CD14-positive monocyte (primary cell): ENCODE data around the gene UCHL5. TPM values are rescaled to one million over a fixed set of nuclear protein-coding genes. Genes with fewer than 3 reads are reported as not detected.

Experiments
- DNase-seq, 3 donors: peaks; one replicate each; pipeline ENCODE4 v3.0.0-alpha.2; 2011 to 2022
- H2AFZ ChIP-seq: 2 replicates; pipeline ENCODE4 v1.6.0; 2012; ENCODE audit warnings: mild to moderate bottlenecking, low read depth, low read length, inconsistent platforms; ENCODE audit not compliant: insufficient read depth, poor library complexity, severe bottlenecking
- H3K27ac ChIP-seq, 2 donors: 1 replicate in 1 of 2; 2 replicates in 1 of 2; pipeline ENCODE4 v1.5.1; 2012 to 2013; ENCODE audit warnings: low read length in 2 of 2, control low read depth in 1 of 2, inconsistent platforms in 1 of 2, low read depth in 1 of 2, mild to moderate bottlenecking in 1 of 2
- H3K27me3 ChIP-seq, 2 donors: one replicate each; pipeline versions ENCODE4 v1.6.0 to v1.6.1; 2011 to 2013; ENCODE audit warnings: low read length in 2 of 2; ENCODE audit not compliant: control insufficient read depth in 2 of 2, insufficient read depth in 2 of 2
- H3K36me3 ChIP-seq, 2 donors: replicated peaks in 1 of 2; 1 replicate in 1 of 2; 2 replicates in 1 of 2; pipeline versions ENCODE4 v1.5.1 to v1.6.1; 2012 to 2013; ENCODE audit warnings: low read length in 2 of 2, control low read depth in 1 of 2, inconsistent platforms in 1 of 2, mild to moderate bottlenecking in 1 of 2; ENCODE audit not compliant: insufficient read depth in 2 of 2, control insufficient read depth in 1 of 2
- H3K4me1 ChIP-seq, 2 donors: 1 replicate in 1 of 2; 2 replicates in 1 of 2; pipeline versions ENCODE4 v1.5.1 to v1.6.1; 2012 to 2013; ENCODE audit warnings: low read length in 2 of 2, control low read depth in 1 of 2, inconsistent platforms in 1 of 2, mild to moderate bottlenecking in 1 of 2, moderate library complexity in 1 of 2; ENCODE audit not compliant: insufficient read depth in 2 of 2, control insufficient read depth in 1 of 2
- H3K4me2 ChIP-seq: replicated peaks from 2 replicates; pipeline ENCODE3; 2012; ENCODE audit warnings: low read length, moderate library complexity, mild to moderate bottlenecking; ENCODE audit not compliant: poor library complexity, severe bottlenecking; ENCODE audit errors: extremely low read depth
- H3K4me3 ChIP-seq, 3 experiments: fragments of 200-600 bp in 1 of 3; sonication (generic) in 1 of 3; replicated peaks in 1 of 3; 1 replicate in 2 of 3; 2 replicates in 1 of 3; pipeline ENCODE4 v1.5.1; 2011 to 2013; ENCODE audit warnings: low read length in 3 of 3, mild to moderate bottlenecking in 3 of 3, control low read depth in 2 of 3, low read depth in 2 of 3, inconsistent platforms in 1 of 3, moderate library complexity in 1 of 3
- H3K79me2 ChIP-seq: 2 replicates; pipeline ENCODE4 v1.6.0; 2012; ENCODE audit warnings: mild to moderate bottlenecking, control low read depth, inconsistent platforms, low read length, moderate library complexity; ENCODE audit not compliant: insufficient read depth
- H3K9ac ChIP-seq: 2 replicates; pipeline ENCODE4 v1.6.0; 2017; ENCODE audit warnings: low read length, mild to moderate bottlenecking; ENCODE audit not compliant: insufficient read depth, poor library complexity, severe bottlenecking
- H3K9me3 ChIP-seq, 2 donors: replicated peaks in 1 of 2; 1 replicate in 1 of 2; 2 replicates in 1 of 2; pipeline versions ENCODE4 v1.5.1 to v1.6.1; 2012 to 2013; ENCODE audit warnings: low read length in 2 of 2, control low read depth in 1 of 2; ENCODE audit not compliant: control insufficient read depth in 1 of 2, insufficient read depth in 1 of 2
- H4K20me1 ChIP-seq: 2 replicates; pipeline ENCODE4 v1.6.0; 2012; ENCODE audit warnings: mild to moderate bottlenecking, low read length, control low read depth, moderate library complexity; ENCODE audit not compliant: insufficient read depth
- H3K27ac Mint-ChIP-seq, 7 donors: one replicate each; pipeline ENCODE4 v1.8.0; 2020; ENCODE audit warnings: mild to moderate bottlenecking in 7 of 7, mixed read lengths in 7 of 7, moderate library complexity in 6 of 7, inconsistent platforms in 2 of 7
- H3K27me3 Mint-ChIP-seq, 3 donors: one replicate each; pipeline ENCODE4 v1.8.0; 2021 to 2022; ENCODE audit warnings: low read depth in 3 of 3, mild to moderate bottlenecking in 3 of 3, mixed read lengths in 3 of 3, moderate library complexity in 3 of 3, inconsistent platforms in 1 of 3
- H3K36me3 Mint-ChIP-seq, 2 donors: one replicate each; pipeline ENCODE4 v1.8.0; 2020; ENCODE audit warnings: mixed read lengths in 2 of 2, inconsistent platforms in 1 of 2, mild to moderate bottlenecking in 1 of 2
- H3K4me1 Mint-ChIP-seq: one replicate; pipeline ENCODE4 v1.8.0; 2020; ENCODE audit warnings: mild to moderate bottlenecking, mixed read lengths
- H3K4me3 Mint-ChIP-seq, 2 donors: one replicate each; pipeline ENCODE4 v1.8.0; 2020; ENCODE audit warnings: mild to moderate bottlenecking in 2 of 2, mixed read lengths in 2 of 2, moderate library complexity in 1 of 2
- H3K9me3 Mint-ChIP-seq, 7 donors: one replicate each; pipeline ENCODE4 v1.8.0; 2020 to 2022; ENCODE audit warnings: mixed read lengths in 7 of 7, mild to moderate bottlenecking in 6 of 7, moderate library complexity in 6 of 7, inconsistent platforms in 2 of 7
- CTCF ChIP-seq: fragments of 200-600 bp; IDR thresholded peaks from one replicate; pipeline ENCODE4 v1.8.0; 2022; ENCODE audit warnings: antibody characterized with exemption, mild to moderate bottlenecking
- WGBS: methylation state at CpG from one replicate; pipeline ENCODE4 v1.1.5; 2013; ENCODE audit warnings: missing lambda C conversion rate; ENCODE audit not compliant: insufficient coverage; 5-methylcytosine and 5-hydroxymethylcytosine counted together
- intact Hi-C, 2 donors: fragments of 100-400 bp; cut with micrococcal nuclease; formaldehyde crosslinking; loops; one replicate each; pipeline versions ENCODE4 v1.15.0 to v1.15.1; 2023
- polyA plus RNA-seq, 3 donors: library from polyadenylated mRNA; depleted of rRNA in 1 of 3; unstranded in 2 of 3; stranded (reverse) in 1 of 3; fragments of 300-500 nt in 2 of 3; fragments of >200 nt in 1 of 3; fragmentation: Illumina TruSeq in 2 of 3; gene quantifications; 1 replicate in 2 of 3; 2 replicates in 1 of 3; pipeline ENCODE4 v1.2.3, GENCODE V29; 2012 to 2021

The UCHL5 gene
- polyA plus RNA-seq, 3 donors = 8.6 to 43.0 (median 29.6) TPM

GRCh38 chr1:193086342-193086741, 27.2 kb upstream of the UCHL5 start:
- intact Hi-C loops = no loop called here
- no peak overlapping the region for H3K4me3 Mint-ChIP-seq
- no peak overlapping the region for H3K27ac Mint-ChIP-seq
- WGBS = no CpG with 5 or more reads among the region's 3 CpGs
- peaks cover 54 to 61% of the 10 kb centered on the region in 2 donors for H3K36me3 Mint-ChIP-seq
- H3K4me2 ChIP-seq = no peak overlapping the region
- H3K36me3 ChIP-seq = peaks cover 73 to 94% of the 10 kb centered on the region in 2 donors
- no peaks in the 10 kb centered on the region for H3K9me3 Mint-ChIP-seq
- no peak for TF ChIP-seq CTCF
- no peaks in the 10 kb centered on the region for H3K27me3 ChIP-seq
- no peak overlapping the region for H2AFZ ChIP-seq
- no peaks in the 10 kb centered on the region for H4K20me1 ChIP-seq
- H3K9ac ChIP-seq = no peak overlapping the region
- H3K4me1 Mint-ChIP-seq = no peaks in the 10 kb centered on the region
- no peaks in the 10 kb centered on the region for H3K4me1 ChIP-seq
- no peak for DNase-seq
- no peaks in the 10 kb centered on the region for H3K9me3 ChIP-seq
- no peak overlapping the region for H3K27ac ChIP-seq
- H3K4me3 ChIP-seq = no peak overlapping the region
- no peaks in the 10 kb centered on the region for H3K79me2 ChIP-seq
- H3K27me3 Mint-ChIP-seq = no peaks in the 10 kb centered on the region

GRCh38 chr1:193085263-193085662, 26.1 kb upstream of the UCHL5 start:
- H3K4me1 ChIP-seq = no peaks in the 10 kb centered on the region
- no peak overlapping the region for H3K4me3 ChIP-seq
- H3K9ac ChIP-seq = no peak overlapping the region
- no peak overlapping the region for H2AFZ ChIP-seq
- Mint-ChIP-seq H3K9me3 (no peaks in the 10 kb centered on the region), H3K27me3 (no peaks in the 10 kb centered on the region), H3K4me3 (no peak overlapping the region), H3K4me1 (no peaks in the 10 kb centered on the region), H3K27ac (no peak overlapping the region), H3K36me3 (peaks cover 50 to 61% of the 10 kb centered on the region in 2 donors)
- intact Hi-C loops = no loop called here
- DNase-seq = no peak
- WGBS = no CpG with 5 or more reads among the region's 1 CpG
- no peaks in the 10 kb centered on the region for H3K27me3 ChIP-seq
- H4K20me1 ChIP-seq = no peaks in the 10 kb centered on the region
- no peak overlapping the region for H3K4me2 ChIP-seq
- no peaks in the 10 kb centered on the region for H3K9me3 ChIP-seq
- peaks cover 73 to 91% of the 10 kb centered on the region in 2 donors for H3K36me3 ChIP-seq
- H3K27ac ChIP-seq = no peak overlapping the region
- no peak for TF ChIP-seq CTCF
- H3K79me2 ChIP-seq = no peaks in the 10 kb centered on the region
